Type B pancreatic cell (in vitro differentiated cells): ENCODE data around the gene AATK. TPM values are rescaled to one million over a fixed set of nuclear protein-coding genes. Genes with fewer than 3 reads are reported as not detected.

ENCODE experiments used
- DNase-seq: peaks from one replicate; pipeline ENCODE4 v3.0.0; 2021; ENCODE audit warnings: mixed read lengths; ENCODE audit not compliant: unreplicated experiment; ENCODE audit errors: extremely low spot score
- H3K27ac Mint-ChIP-seq: 2 replicates; pipeline ENCODE4 v1.8.0; 2021; ENCODE audit warnings: mild to moderate bottlenecking, mixed read lengths
- H3K27me3 Mint-ChIP-seq: 2 replicates; pipeline ENCODE4 v1.8.0; 2021; ENCODE audit warnings: mixed read lengths
- H3K36me3 Mint-ChIP-seq: 2 replicates; pipeline ENCODE4 v1.8.0; 2021; ENCODE audit warnings: mixed read lengths
- H3K4me1 Mint-ChIP-seq: one replicate; pipeline ENCODE4 v1.8.0; 2021; ENCODE audit warnings: mixed read lengths; ENCODE audit not compliant: unreplicated experiment
- H3K4me3 Mint-ChIP-seq: 2 replicates; pipeline ENCODE4 v1.8.0; 2021; ENCODE audit warnings: mild to moderate bottlenecking, mixed read lengths
- H3K9me3 Mint-ChIP-seq: 2 replicates; pipeline ENCODE4 v1.8.0; 2021; ENCODE audit warnings: mixed read lengths
- CTCF ChIP-seq: fragments of 200-600 bp; sonication (generic); conservative IDR thresholded peaks from 2 replicates; pipeline ENCODE4 v1.5.0; 2021; ENCODE audit warnings: antibody characterized with exemption, mild to moderate bottlenecking
- total RNA-seq: library from RNA; stranded (reverse); gene quantifications from 2 replicates; pipeline ENCODE4 v1.2.1, GENCODE V29; 2021; ENCODE audit warnings: low replicate concordance

Gene AATK
- total RNA-seq, 1 donor from 2014 or later: 6.4 TPM

- Mint-ChIP-seq H3K36me3 (peaks cover 2% of the 10 kb centered on the region), H3K27me3 (no peaks in the 10 kb centered on the region), H3K27ac (peak overlapping the region; percentile 19), H3K4me3 (no peak overlapping the region), H3K4me1 (peaks cover 37% of the 10 kb centered on the region), H3K9me3 (no peaks in the 10 kb centered on the region)
- TF ChIP-seq CTCF: no peak
- no peak for DNase-seq
Observed at GRCh38 chr17:81074875-81075274, 91.1 kb downstream of the AATK start.

- no peaks in the 10 kb centered on the region for H3K9me3 Mint-ChIP-seq
- no peak overlapping the region for H3K4me3 Mint-ChIP-seq
- H3K27me3 Mint-ChIP-seq: no peaks in the 10 kb centered on the region
- H3K36me3 Mint-ChIP-seq: peaks cover 3% of the 10 kb centered on the region
- H3K27ac Mint-ChIP-seq: peak overlapping the region; percentile 19
- peaks cover 32% of the 10 kb centered on the region for H3K4me1 Mint-ChIP-seq
- no peak for DNase-seq
- TF ChIP-seq CTCF: no peak
Observed at GRCh38 chr17:81073967-81074839, 91.8 kb downstream of the AATK start.

- no peak for TF ChIP-seq CTCF
- H3K4me3 Mint-ChIP-seq: no peak overlapping the region
- H3K36me3 Mint-ChIP-seq: peaks cover 3% of the 10 kb centered on the region
- peaks cover 32% of the 10 kb centered on the region for H3K4me1 Mint-ChIP-seq
- no peaks in the 10 kb centered on the region for H3K9me3 Mint-ChIP-seq
- no peak for DNase-seq
- peak overlapping the region; percentile 88 for H3K27ac Mint-ChIP-seq
- H3K27me3 Mint-ChIP-seq: no peaks in the 10 kb centered on the region
Observed at GRCh38 chr17:81071761-81072741, 94.0 kb downstream of the AATK start.

- no peak overlapping the region for H3K27ac Mint-ChIP-seq
- H3K4me1 Mint-ChIP-seq: peaks cover 29% of the 10 kb centered on the region
- H3K9me3 Mint-ChIP-seq: no peaks in the 10 kb centered on the region
- peaks cover 3% of the 10 kb centered on the region for H3K36me3 Mint-ChIP-seq
- no peak overlapping the region for H3K4me3 Mint-ChIP-seq
- DNase-seq: no peak
- TF ChIP-seq CTCF: no peak
- no peaks in the 10 kb centered on the region for H3K27me3 Mint-ChIP-seq
Observed at GRCh38 chr17:81070541-81071246, 95.3 kb downstream of the AATK start.

GRCh38 chr17:81069135-81069645 lies 96.8 kb downstream of the AATK start:
- peaks cover 3% of the 10 kb centered on the region for H3K36me3 Mint-ChIP-seq
- no peak overlapping the region for H3K4me3 Mint-ChIP-seq
- H3K27me3 Mint-ChIP-seq: no peaks in the 10 kb centered on the region
- no peaks in the 10 kb centered on the region for H3K9me3 Mint-ChIP-seq
- no peak overlapping the region for H3K27ac Mint-ChIP-seq
- TF ChIP-seq CTCF: no peak
- H3K4me1 Mint-ChIP-seq: peaks cover 23% of the 10 kb centered on the region
- DNase-seq: no peak
